ENCODE results near the gene KIF1C. TPM values are rescaled to one million over a fixed set of nuclear protein-coding genes. Genes with fewer than 3 reads are reported as not detected.

KIF1C gene
- total RNA-seq, 1 donor from 2014 or later: 97.6 TPM

DNA sequence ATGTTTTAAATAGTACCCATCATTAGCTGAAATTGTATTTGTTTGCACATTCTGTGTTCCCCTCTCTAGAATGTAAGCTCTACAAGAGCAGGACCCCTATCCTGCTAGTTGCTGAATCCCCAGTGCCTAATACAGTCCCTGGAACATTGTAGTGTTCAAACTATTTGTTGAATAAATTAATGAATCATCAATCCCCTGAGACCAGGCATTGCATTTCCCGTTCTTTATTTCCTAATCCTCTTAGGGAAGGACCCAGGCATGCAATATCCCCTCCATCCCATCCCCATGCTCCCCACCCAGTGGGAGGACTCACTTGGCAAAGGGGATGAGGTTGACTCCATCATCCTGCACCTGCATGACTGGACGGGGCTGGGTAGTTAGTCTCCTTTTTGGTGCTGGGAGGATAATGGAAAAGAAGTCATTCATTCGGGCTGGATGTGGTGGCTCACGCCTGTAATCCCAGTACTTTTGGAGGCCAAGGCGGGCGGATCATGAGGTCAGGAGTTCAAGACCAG lies 3.6 kb upstream of the KIF1C start:
- H3K36me3 ChIP-seq (ENCODE audit: control insufficient read depth, insufficient read depth, low read length): no peaks in the 10 kb centered on the region
- DNase-seq (ENCODE audit: low read depth): no peak
- TF ChIP-seq, protein P1, sequence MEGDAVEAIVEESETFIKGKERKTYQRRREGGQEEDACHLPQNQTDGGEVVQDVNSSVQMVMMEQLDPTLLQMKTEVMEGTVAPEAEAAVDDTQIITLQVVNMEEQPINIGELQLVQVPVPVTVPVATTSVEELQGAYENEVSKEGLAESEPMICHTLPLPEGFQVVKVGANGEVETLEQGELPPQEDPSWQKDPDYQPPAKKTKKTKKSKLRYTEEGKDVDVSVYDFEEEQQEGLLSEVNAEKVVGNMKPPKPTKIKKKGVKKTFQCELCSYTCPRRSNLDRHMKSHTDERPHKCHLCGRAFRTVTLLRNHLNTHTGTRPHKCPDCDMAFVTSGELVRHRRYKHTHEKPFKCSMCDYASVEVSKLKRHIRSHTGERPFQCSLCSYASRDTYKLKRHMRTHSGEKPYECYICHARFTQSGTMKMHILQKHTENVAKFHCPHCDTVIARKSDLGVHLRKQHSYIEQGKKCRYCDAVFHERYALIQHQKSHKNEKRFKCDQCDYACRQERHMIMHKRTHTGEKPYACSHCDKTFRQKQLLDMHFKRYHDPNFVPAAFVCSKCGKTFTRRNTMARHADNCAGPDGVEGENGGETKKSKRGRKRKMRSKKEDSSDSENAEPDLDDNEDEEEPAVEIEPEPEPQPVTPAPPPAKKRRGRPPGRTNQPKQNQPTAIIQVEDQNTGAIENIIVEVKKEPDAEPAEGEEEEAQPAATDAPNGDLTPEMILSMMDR (IDR thresholded peaks at IDR 0.05; ENCODE audit: insufficient read depth, low read length, poor library complexity, severe bottlenecking): no peak
- H3K27me3 ChIP-seq (ENCODE audit: control insufficient read depth, insufficient read depth, low read length): no peaks in the 10 kb centered on the region
- H3K4me3 ChIP-seq (ENCODE audit: low read depth, low read length): no peak overlapping the region

DNA sequence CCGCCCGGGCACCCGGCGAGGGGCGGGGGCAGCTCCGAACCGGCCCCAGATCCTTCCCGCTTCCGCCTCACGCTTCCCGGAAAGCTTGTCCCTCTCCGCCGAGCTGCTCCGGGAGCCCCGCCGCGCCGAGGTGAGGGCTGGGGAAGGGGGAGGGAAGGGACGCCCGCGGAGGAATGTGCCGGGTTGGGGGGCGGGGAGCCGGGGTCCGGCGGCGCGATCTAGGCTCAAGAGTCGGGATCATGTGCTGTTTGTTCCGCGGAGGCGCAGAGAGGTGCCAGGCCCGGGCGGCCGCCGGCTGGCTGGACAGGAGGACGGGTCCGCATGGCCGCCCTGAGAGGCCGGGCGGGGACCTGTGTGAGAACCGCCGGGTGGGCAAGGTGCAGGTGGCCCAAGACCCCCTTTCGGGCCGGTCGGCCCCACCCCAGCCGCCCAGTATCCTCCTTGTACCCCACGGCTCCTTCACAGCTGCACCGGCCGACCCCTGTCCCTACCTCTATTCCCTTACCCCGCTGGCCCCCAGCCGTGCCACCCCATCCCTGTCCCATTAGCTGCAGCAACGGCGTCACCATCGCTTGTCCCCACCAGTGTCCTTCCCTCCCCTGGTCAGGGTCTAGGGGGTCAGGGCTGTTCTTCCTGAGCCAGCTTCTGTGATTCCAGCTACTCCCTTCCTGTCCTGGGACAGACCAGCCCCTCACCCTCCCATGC lies 429 bp downstream of the KIF1C start:
- Histone ChIP-seq H3K4me3 (ENCODE audit: low read depth, low read length) (peak overlapping the region; percentile 97), H3K27me3 (ENCODE audit: control insufficient read depth, insufficient read depth, low read length) (no peaks in the 10 kb centered on the region), H3K36me3 (ENCODE audit: control insufficient read depth, insufficient read depth, low read length) (no peaks in the 10 kb centered on the region)
- TF ChIP-seq, protein P1 (IDR thresholded peaks at IDR 0.05; ENCODE audit: insufficient read depth, low read length, poor library complexity, severe bottlenecking): no peak
- DNase-seq (ENCODE audit: low read depth): no peak

DNA sequence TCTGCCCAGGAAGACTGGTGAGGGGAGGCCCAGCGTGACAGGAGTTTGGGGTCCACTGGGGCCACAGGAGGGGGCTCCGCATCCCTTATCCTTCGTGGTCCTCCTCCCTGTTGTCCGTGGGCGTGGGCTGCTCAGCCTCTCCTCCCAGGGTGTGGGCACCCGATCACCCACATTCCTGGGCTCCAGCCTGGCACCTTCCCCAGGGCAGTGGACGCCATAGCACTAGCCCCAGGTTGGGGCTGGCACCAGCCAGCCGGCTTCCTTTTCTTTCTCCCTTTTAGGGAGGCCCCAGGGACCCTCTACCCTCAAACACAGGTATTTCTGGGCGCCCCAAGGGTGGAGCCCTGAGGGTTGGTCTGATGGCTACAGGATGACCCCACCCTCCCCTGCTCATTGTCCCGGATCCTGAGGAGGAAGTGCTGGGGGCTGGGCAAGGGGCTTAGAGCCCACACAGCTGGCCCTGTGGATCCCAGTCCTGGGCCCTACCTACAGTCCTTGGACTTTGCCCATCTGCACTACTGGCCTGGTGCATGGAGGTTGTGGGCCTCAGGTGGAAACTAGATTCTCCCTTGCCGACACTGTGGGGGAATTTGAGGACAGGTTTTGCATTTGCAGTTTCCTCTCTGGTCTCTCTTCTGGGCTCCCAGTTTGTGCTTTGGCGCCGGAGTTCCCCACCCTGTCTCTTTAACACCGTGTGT lies 1.1 kb downstream of the KIF1C start:
- TF ChIP-seq, protein P1 (IDR thresholded peaks at IDR 0.05; ENCODE audit: insufficient read depth, low read length, poor library complexity, severe bottlenecking): no peak
- Histone ChIP-seq H3K4me3 (ENCODE audit: low read depth, low read length) (peak overlapping the region; percentile 97), H3K27me3 (ENCODE audit: control insufficient read depth, insufficient read depth, low read length) (no peaks in the 10 kb centered on the region), H3K36me3 (ENCODE audit: control insufficient read depth, insufficient read depth, low read length) (peaks cover 1% of the 10 kb centered on the region)
- no peak for DNase-seq (ENCODE audit: low read depth)

DNA sequence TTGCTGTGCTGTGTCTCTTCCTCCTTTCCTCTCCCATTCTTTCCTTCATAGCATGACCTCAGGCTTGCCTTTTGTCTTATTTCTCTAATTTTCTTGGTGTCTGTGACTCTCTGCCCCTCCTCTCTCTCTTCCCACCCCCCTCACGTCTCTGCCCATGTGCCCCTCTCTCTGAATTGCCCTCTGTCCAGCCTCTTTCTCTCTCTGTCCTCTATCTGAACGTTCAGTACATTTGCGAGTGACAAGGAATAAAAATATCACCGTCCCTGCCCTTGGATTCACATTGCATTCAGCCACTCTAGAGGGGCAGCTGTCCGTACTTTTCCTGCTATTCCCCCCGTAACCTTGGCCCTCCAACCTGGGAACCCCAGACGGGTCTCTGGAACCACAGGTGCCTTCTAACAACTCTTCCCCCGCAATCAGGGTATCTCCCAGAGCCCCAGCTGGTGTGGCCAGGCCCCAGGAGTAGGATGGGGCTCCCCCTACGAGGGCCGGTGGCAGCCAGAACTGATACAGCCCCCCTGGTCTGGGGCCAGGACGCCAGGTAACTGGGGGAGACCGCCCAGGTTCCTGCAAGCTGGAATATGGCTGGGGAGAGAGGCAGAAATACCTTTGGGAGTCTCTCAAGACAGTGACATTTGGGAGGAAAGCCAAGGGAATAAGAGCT lies 1.8 kb downstream of the KIF1C start:
- Histone ChIP-seq H3K27me3 (ENCODE audit: control insufficient read depth, insufficient read depth, low read length) (no peaks in the 10 kb centered on the region), H3K4me3 (ENCODE audit: low read depth, low read length) (peak overlapping the region; percentile 97), H3K36me3 (ENCODE audit: control insufficient read depth, insufficient read depth, low read length) (peaks cover 2% of the 10 kb centered on the region)
- DNase-seq (ENCODE audit: low read depth): no peak
- TF ChIP-seq, protein P1 (IDR thresholded peaks at IDR 0.05; ENCODE audit: insufficient read depth, low read length, poor library complexity, severe bottlenecking): no peak

DNA sequence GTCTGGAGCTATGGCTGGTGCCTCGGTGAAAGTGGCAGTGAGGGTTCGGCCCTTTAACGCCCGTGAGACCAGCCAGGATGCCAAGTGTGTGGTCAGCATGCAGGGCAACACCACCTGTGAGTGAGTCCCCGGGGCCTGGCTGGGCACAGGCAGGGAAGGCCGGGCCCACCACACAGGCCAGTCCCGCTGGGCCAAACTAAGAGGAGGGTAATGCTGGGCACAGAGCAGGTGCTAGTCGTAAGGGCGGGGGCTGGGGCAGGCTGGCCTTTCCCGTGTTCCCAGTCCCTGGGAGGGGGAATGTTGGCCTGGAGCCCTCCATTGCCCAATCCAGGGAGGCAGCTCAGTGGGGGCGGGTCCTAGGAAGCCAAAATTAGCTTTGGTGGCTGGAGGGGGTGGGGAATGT lies 2.5 kb downstream of the KIF1C start:
- TF ChIP-seq, protein P1 (IDR thresholded peaks at IDR 0.05; ENCODE audit: insufficient read depth, low read length, poor library complexity, severe bottlenecking): no peak
- peaks cover 2% of the 10 kb centered on the region for H3K36me3 ChIP-seq (ENCODE audit: control insufficient read depth, insufficient read depth, low read length)
- H3K27me3 ChIP-seq (ENCODE audit: control insufficient read depth, insufficient read depth, low read length): no peaks in the 10 kb centered on the region
- H3K4me3 ChIP-seq (ENCODE audit: low read depth, low read length): no peak overlapping the region
- no peak for DNase-seq (ENCODE audit: low read depth)

Measured in kidney epithelial cell (primary cell).